Endothelial cell of umbilical vein (primary cell): ENCODE measurements around the gene KRT83. TPM values are rescaled to one million over a fixed set of nuclear protein-coding genes. Genes with fewer than 3 reads are reported as not detected.

Experiments
- BruUV-seq: library from RNA; stranded (reverse); fragments of 400-500 nt; replicated peaks from 2 replicates; lab custom pipeline; 2021; lab: Mats Ljungman, UMichigan
- CTCF ChIA-PET: fragments of 300-600, 350-600 bp; sonication (Branson Sonifier 250); formaldehyde crosslinking; loops from one replicate; lab custom pipeline; 2021; ENCODE audit warnings: antibody characterized with exemption, inconsistent platforms; lab: Charles Lee
- POLR2A ChIA-PET: fragments of 300-600, 350-600 bp; sonication (Branson Sonifier 250); formaldehyde crosslinking; loops from one replicate; lab custom pipeline; 2021; ENCODE audit warnings: antibody characterized with exemption, inconsistent platforms; lab: Charles Lee
- DNase-seq: peaks from one replicate; pipeline ENCODE4 v3.0.0-alpha.2; 2011; ENCODE audit warnings: low read depth, low spot score
- FAIRE-seq: peaks from 2 replicates; lab custom pipeline; 2011; peaks lifted over from hg19 to GRCh38; lab: Jason Lieb, UNC
- H2AFZ ChIP-seq: 2 replicates; pipeline ENCODE4 v1.6.0; 2012; ENCODE audit warnings: low read depth, low read length, control low read depth, inconsistent platforms
- H3K27ac ChIP-seq: 2 replicates; pipeline ENCODE4 v1.5.1; 2011; ENCODE audit warnings: low read depth, mild to moderate bottlenecking, control low read depth, low read length, moderate library complexity; ENCODE audit not compliant: insufficient read depth
- H3K27me3 ChIP-seq, 2 experiments: 2 replicates each; pipeline versions ENCODE4 v1.6.0 to v1.6.1; 2011; ENCODE audit warnings: low read length in 2 of 2, mixed read lengths in 1 of 2; ENCODE audit not compliant: control insufficient read depth in 2 of 2, insufficient read depth in 2 of 2
- H3K36me3 ChIP-seq, 2 experiments: 2 replicates in 1 of 2; 3 replicates in 1 of 2; pipeline ENCODE4 v1.5.1; 2011; ENCODE audit warnings: low read length in 2 of 2, mild to moderate bottlenecking in 1 of 2, moderate library complexity in 1 of 2; ENCODE audit not compliant: control insufficient read depth in 2 of 2, insufficient read depth in 2 of 2; ENCODE audit errors: extremely low read depth in 1 of 2
- H3K4me1 ChIP-seq: 3 replicates; pipeline ENCODE4 v1.5.1; 2011; ENCODE audit warnings: mild to moderate bottlenecking, low read length; ENCODE audit not compliant: control insufficient read depth, insufficient read depth; ENCODE audit errors: extremely low read depth
- H3K4me2 ChIP-seq: 2 replicates; pipeline ENCODE4 v1.6.1; 2011; ENCODE audit warnings: low read length, control low read depth, mixed read lengths; ENCODE audit not compliant: insufficient read depth
- H3K4me3 ChIP-seq, 3 experiments: fragments of 200-600 bp in 1 of 3; sonication (generic), shearing (Covaris generic) in 1 of 3; replicated peaks in 1 of 3; 2 replicates each; pipeline ENCODE4 v1.5.1; 2011 to 2016; ENCODE audit warnings: control low read depth in 3 of 3, low read length in 3 of 3, mild to moderate bottlenecking in 2 of 3, inconsistent platforms in 1 of 3, low read depth in 1 of 3, moderate library complexity in 1 of 3; ENCODE audit not compliant: insufficient read depth in 1 of 3
- H3K79me2 ChIP-seq: 2 replicates; pipeline ENCODE4 v1.6.0; 2012; ENCODE audit warnings: low read length, inconsistent platforms; ENCODE audit not compliant: control insufficient read depth, insufficient read depth
- H3K9ac ChIP-seq: replicated peaks from 2 replicates; pipeline ENCODE3; 2011; ENCODE audit warnings: low read length, control low read depth; ENCODE audit not compliant: insufficient read depth; ENCODE audit errors: extremely low read depth
- H3K9me1 ChIP-seq: replicated peaks from 3 replicates; pipeline ENCODE4 v1.6.0; 2011; ENCODE audit warnings: mild to moderate bottlenecking, low read length; ENCODE audit not compliant: control insufficient read depth, insufficient read depth; ENCODE audit errors: extremely low read depth
- H3K9me3 ChIP-seq: replicated peaks from 2 replicates; pipeline ENCODE4 v1.5.1; 2012; ENCODE audit warnings: low read length, inconsistent platforms; ENCODE audit not compliant: control insufficient read depth, insufficient read depth
- H4K20me1 ChIP-seq: replicated peaks from 2 replicates; pipeline ENCODE3; 2011; ENCODE audit warnings: mild to moderate bottlenecking, low read length; ENCODE audit not compliant: control insufficient read depth, insufficient read depth; ENCODE audit errors: extremely low read depth
- EZH2 ChIP-seq: IDR thresholded peaks from 2 replicates; pipeline ENCODE4 v1.6.1; 2012; ENCODE audit warnings: borderline replicate concordance, low read depth, mild to moderate bottlenecking, moderate library complexity, low read length, inconsistent platforms; ENCODE audit not compliant: severe bottlenecking
- FOS ChIP-seq: IDR thresholded peaks from 2 replicates; pipeline ENCODE4 v1.6.1; 2011; ENCODE audit warnings: mild to moderate bottlenecking, low read length, moderate library complexity, borderline replicate concordance; ENCODE audit not compliant: insufficient read depth
- GATA2 ChIP-seq: IDR thresholded peaks from 2 replicates; pipeline ENCODE4 v1.7.0; 2011; ENCODE audit warnings: low read depth, mild to moderate bottlenecking, moderate library complexity, mixed read lengths, low read length; ENCODE audit not compliant: insufficient read length, insufficient read depth
- JUN ChIP-seq: IDR thresholded peaks from 2 replicates; pipeline ENCODE4 v1.6.1; 2011; ENCODE audit warnings: borderline replicate concordance, low read depth; ENCODE audit not compliant: insufficient read length, insufficient read depth
- MYC ChIP-seq: IDR thresholded peaks from one replicate; pipeline ENCODE4 v1.6.1; 2011; ENCODE audit warnings: mild to moderate bottlenecking, low read depth, low read length
- POLR2A ChIP-seq: IDR thresholded peaks from 2 replicates; pipeline ENCODE4 v1.6.1; 2012; ENCODE audit warnings: low read depth, mild to moderate bottlenecking, control low read depth, low read length
- POLR2AphosphoS5 ChIP-seq: IDR thresholded peaks from 2 replicates; pipeline ENCODE4 v1.6.1; 2012; ENCODE audit warnings: low read depth, mild to moderate bottlenecking, control low read depth, low read length, moderate library complexity; ENCODE audit not compliant: insufficient read depth
- dilution Hi-C: fragments of 300-500 bp; cut with MboI; formaldehyde crosslinking; loops from one replicate; pipeline ENCODE4 v1.15.0; 2019; ENCODE audit warnings: low sequenced_read_pairs; ENCODE audit not compliant: extremely low pct_ligation_motif_present
- intact Hi-C: fragments of 100-400 bp; cut with micrococcal nuclease; formaldehyde crosslinking; loops from one replicate; pipeline ENCODE4 v1.10.0; 2022
- polyA plus RNA-seq, 4 experiments: library from polyadenylated mRNA; depleted of rRNA in 3 of 4; stranded (reverse) in 3 of 4; unstranded in 1 of 4; fragments of >200 nt; gene quantifications; 2 replicates each; pipeline versions ENCODE4 v1.2.1 to v1.2.3, GENCODE V29; 2011 to 2012; ENCODE audit warnings: missing spikeins in 1 of 4
- total RNA-seq: library from RNA; stranded (reverse); gene quantifications from 2 replicates; pipeline ENCODE4 v1.2.3, GENCODE V29; 2021
- TF ChIP-seq, protein P1 (sequence below): IDR thresholded peaks from 2 replicates; pipeline ENCODE4 v1.6.1; 2011; ENCODE audit not compliant: insufficient read depth, insufficient read length
- TF ChIP-seq, protein P2 (sequence below), 2 donors: IDR thresholded peaks; 1 replicate in 1 of 2; 2 replicates in 1 of 2; pipeline ENCODE4 v1.5.1; 2011; ENCODE audit warnings: low read length in 2 of 2, mild to moderate bottlenecking in 2 of 2, moderate library complexity in 2 of 2, control low read depth in 1 of 2, inconsistent platforms in 1 of 2, low read depth in 1 of 2; ENCODE audit not compliant: insufficient read depth in 1 of 2; ENCODE audit errors: extremely low read depth in 1 of 2

Gene KRT83
- total and polyA plus RNA-seq, 2 donors (not counting 3 experiments of a cell fraction or from before 2014, with no cell fraction given) = not detected

DNA sequence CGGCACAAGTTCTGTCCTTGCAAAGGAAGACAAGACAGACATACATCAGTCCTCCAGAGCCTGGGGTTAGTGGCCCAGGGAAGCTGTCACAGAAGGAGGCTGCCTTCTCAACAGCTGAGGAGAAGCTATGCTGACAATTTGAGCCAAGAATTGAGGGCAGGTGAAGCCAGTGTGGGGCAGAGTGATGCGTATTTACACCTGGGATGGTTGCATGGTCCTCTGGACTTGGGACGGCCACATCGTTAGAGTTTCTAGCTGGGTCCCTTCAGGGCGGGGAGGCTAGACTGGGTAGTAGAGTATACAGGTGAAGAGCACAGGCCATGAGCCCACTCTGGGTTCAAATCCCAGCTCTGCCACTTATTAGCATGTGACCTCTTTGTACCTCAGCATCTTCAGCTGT, 29.6 kb upstream of the KRT83 start:
- CTCF ChIA-PET = interaction anchor here (1.1 to 1.4 kb wide), 2 partner anchors 70 to 529 kb away, joined by 3 read pairs; no protein-coding TSS in a partner anchor
- intact Hi-C loops = no loop called here
- H3K4me3 ChIP-seq = no peak overlapping the region

More for the DNA sequence above, 29.6 kb upstream of the KRT83 start:
- Histone ChIP-seq H3K27ac (no peak overlapping the region), H3K36me3 (no peaks in the 10 kb centered on the region), H3K4me1 (no peaks in the 10 kb centered on the region), H3K27me3 (peaks cover 12 to 19% of the 10 kb centered on the region in 2 experiments), H3K4me2 (no peak overlapping the region), H4K20me1 (no peaks in the 10 kb centered on the region), H3K9ac (no peak overlapping the region), H2AFZ (no peak overlapping the region), H3K9me1 (no peaks in the 10 kb centered on the region), H3K79me2 (no peaks in the 10 kb centered on the region), H3K9me3 (no peaks in the 10 kb centered on the region)
- POLR2A ChIA-PET = no interaction called here
- FAIRE-seq = no peak
- TF ChIP-seq POLR2AphosphoS5 (no peak), POLR2A (no peak), FOS (no peak), GATA2 (no peak), MYC (no peak), EZH2 (no peak), JUN (no peak)
- TF ChIP-seq, protein P1, sequence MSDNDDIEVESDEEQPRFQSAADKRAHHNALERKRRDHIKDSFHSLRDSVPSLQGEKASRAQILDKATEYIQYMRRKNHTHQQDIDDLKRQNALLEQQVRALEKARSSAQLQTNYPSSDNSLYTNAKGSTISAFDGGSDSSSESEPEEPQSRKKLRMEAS = no peak
- TF ChIP-seq, protein P2, sequence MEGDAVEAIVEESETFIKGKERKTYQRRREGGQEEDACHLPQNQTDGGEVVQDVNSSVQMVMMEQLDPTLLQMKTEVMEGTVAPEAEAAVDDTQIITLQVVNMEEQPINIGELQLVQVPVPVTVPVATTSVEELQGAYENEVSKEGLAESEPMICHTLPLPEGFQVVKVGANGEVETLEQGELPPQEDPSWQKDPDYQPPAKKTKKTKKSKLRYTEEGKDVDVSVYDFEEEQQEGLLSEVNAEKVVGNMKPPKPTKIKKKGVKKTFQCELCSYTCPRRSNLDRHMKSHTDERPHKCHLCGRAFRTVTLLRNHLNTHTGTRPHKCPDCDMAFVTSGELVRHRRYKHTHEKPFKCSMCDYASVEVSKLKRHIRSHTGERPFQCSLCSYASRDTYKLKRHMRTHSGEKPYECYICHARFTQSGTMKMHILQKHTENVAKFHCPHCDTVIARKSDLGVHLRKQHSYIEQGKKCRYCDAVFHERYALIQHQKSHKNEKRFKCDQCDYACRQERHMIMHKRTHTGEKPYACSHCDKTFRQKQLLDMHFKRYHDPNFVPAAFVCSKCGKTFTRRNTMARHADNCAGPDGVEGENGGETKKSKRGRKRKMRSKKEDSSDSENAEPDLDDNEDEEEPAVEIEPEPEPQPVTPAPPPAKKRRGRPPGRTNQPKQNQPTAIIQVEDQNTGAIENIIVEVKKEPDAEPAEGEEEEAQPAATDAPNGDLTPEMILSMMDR (IDR thresholded peaks at IDR 0.05; ENCODE audit: extremely low read depth in 1 of 2, insufficient read depth in 1 of 2, low read depth in 1 of 2, low read length in 2 of 2) = no peak
- DNase-seq = no peak
- dilution Hi-C loops = no loop called here
- BruUV-seq = no TSS peak
